Keratinocyte (primary cell): Measurements from ENCODE around the gene CBL. TPM values are rescaled to one million over a fixed set of nuclear protein-coding genes. Genes with fewer than 3 reads are reported as not detected.

Experiments
- DNase-seq: peaks from one replicate; pipeline ENCODE4 v3.0.0-alpha.2; 2011; ENCODE audit warnings: low read depth, missing footprints, low spot score
- FAIRE-seq: peaks from 2 replicates; lab custom pipeline; 2011; peaks lifted over from hg19 to GRCh38; lab: Jason Lieb, UNC
- H2AFZ ChIP-seq: 2 replicates; pipeline ENCODE4 v1.6.0; 2012; ENCODE audit warnings: low read length, control low read depth, inconsistent platforms; ENCODE audit not compliant: control insufficient read depth
- H3K27ac ChIP-seq: 2 replicates; pipeline ENCODE4 v1.5.1; 2011; ENCODE audit warnings: low read length; ENCODE audit not compliant: control insufficient read depth, insufficient read depth
- H3K27me3 ChIP-seq: 3 replicates; pipeline ENCODE4 v1.6.0; 2011; ENCODE audit warnings: low read length; ENCODE audit not compliant: control insufficient read depth, insufficient read depth; ENCODE audit errors: extremely low read depth
- H3K36me3 ChIP-seq, 2 experiments: 2 replicates in 1 of 2; 3 replicates in 1 of 2; pipeline ENCODE4 v1.5.1; 2011; ENCODE audit warnings: low read length in 2 of 2, mild to moderate bottlenecking in 1 of 2; ENCODE audit not compliant: control insufficient read depth in 2 of 2, insufficient read depth in 2 of 2; ENCODE audit errors: extremely low read depth in 1 of 2
- H3K4me1 ChIP-seq: 3 replicates; pipeline ENCODE4 v1.5.1; 2011; ENCODE audit warnings: low read length; ENCODE audit not compliant: control insufficient read depth, insufficient read depth; ENCODE audit errors: extremely low read depth
- H3K4me2 ChIP-seq: 3 replicates; pipeline ENCODE4 v1.6.0; 2011; ENCODE audit warnings: low read depth, low read length; ENCODE audit not compliant: control insufficient read depth, insufficient read depth; ENCODE audit errors: extremely low read depth
- H3K4me3 ChIP-seq, 3 experiments: fragments of 200-600 bp in 1 of 3; sonication (generic) in 1 of 3; 2 replicates in 2 of 3; 3 replicates in 1 of 3; pipeline ENCODE4 v1.5.1; 2011 to 2016; ENCODE audit warnings: low read length in 3 of 3, mild to moderate bottlenecking in 3 of 3, control low read depth in 2 of 3, inconsistent platforms in 1 of 3, low read depth in 1 of 3, mixed read lengths in 1 of 3, mixed run types in 1 of 3, moderate library complexity in 1 of 3; ENCODE audit not compliant: control insufficient read depth in 2 of 3, insufficient read depth in 2 of 3; ENCODE audit errors: extremely low read depth in 1 of 3
- H3K79me2 ChIP-seq: 2 replicates; pipeline ENCODE4 v1.6.0; 2012; ENCODE audit warnings: low read length; ENCODE audit not compliant: control insufficient read depth, insufficient read depth
- H3K9ac ChIP-seq: 3 replicates; pipeline ENCODE4 v1.6.0; 2011; ENCODE audit warnings: low read length; ENCODE audit not compliant: control insufficient read depth, insufficient read depth; ENCODE audit errors: extremely low read depth
- H3K9me1 ChIP-seq: 3 replicates; pipeline ENCODE4 v1.6.0; 2011; ENCODE audit warnings: low read length; ENCODE audit not compliant: control insufficient read depth, insufficient read depth; ENCODE audit errors: extremely low read depth
- H3K9me3 ChIP-seq: 2 replicates; pipeline ENCODE4 v1.5.1; 2012; ENCODE audit warnings: low read depth, low read length; ENCODE audit not compliant: control insufficient read depth
- H4K20me1 ChIP-seq: 3 replicates; pipeline ENCODE4 v1.6.0; 2011; ENCODE audit warnings: low read length; ENCODE audit not compliant: control insufficient read depth, insufficient read depth; ENCODE audit errors: extremely low read depth
- CTCF ChIP-seq, 3 experiments: IDR thresholded peaks in 1 of 3; conservative IDR thresholded peaks in 1 of 3; optimal IDR thresholded peaks in 1 of 3; 2 replicates in 2 of 3; 3 replicates in 1 of 3; pipeline versions ENCODE3 to v1.5.1; 2011; ENCODE audit warnings: low read length in 3 of 3, mild to moderate bottlenecking in 3 of 3, moderate library complexity in 2 of 3, control low read depth in 1 of 3, inconsistent platforms in 1 of 3; ENCODE audit not compliant: insufficient read depth in 2 of 3; ENCODE audit errors: extremely low read depth in 1 of 3
- EZH2 ChIP-seq: IDR thresholded peaks from one replicate; pipeline ENCODE4 v1.6.1; 2012; ENCODE audit warnings: inconsistent platforms, mild to moderate bottlenecking, low read length, moderate library complexity
- dilution Hi-C: fragments of 300-500 bp; cut with MboI; formaldehyde crosslinking; loops from one replicate; pipeline ENCODE4 v1.7.0; 2020; ENCODE audit warnings: low sequenced_read_pairs; ENCODE audit not compliant: extremely low pct_ligation_motif_present
- polyA plus RNA-seq, 5 experiments: library from polyadenylated mRNA; depleted of rRNA in 3 of 5; stranded (reverse) in 3 of 5; stranded (forward) in 1 of 5; unstranded in 1 of 5; fragments of >200 nt; gene quantifications; 1 replicate in 1 of 5; 2 replicates in 3 of 5; 3 replicates in 1 of 5; pipeline versions ENCODE4 v1.2.1 to v1.2.3, GENCODE V29; 2011 to 2012; ENCODE audit warnings: missing spikeins in 2 of 5, low read depth in 1 of 5, low replicate concordance in 1 of 5

Gene CBL
- polyA plus RNA-seq, 1 donor (not counting 4 experiments of a cell fraction or from before 2014, with no cell fraction given) = 14.1 TPM

GRCh38 chr11:119173453-119173852, 32.7 kb upstream of the CBL start:
- Histone ChIP-seq H3K79me2 (no peaks in the 10 kb centered on the region), H3K9me3 (no peaks in the 10 kb centered on the region), H3K9ac (no peak overlapping the region), H3K4me2 (no peak overlapping the region), H3K4me3 (no peak overlapping the region), H3K27me3 (no peaks in the 10 kb centered on the region), H3K4me1 (peaks cover 10% of the 10 kb centered on the region), H2AFZ (no peak overlapping the region), H4K20me1 (no peaks in the 10 kb centered on the region), H3K36me3 (peaks cover 0 to 10% of the 10 kb centered on the region in 2 experiments), H3K9me1 (no peaks in the 10 kb centered on the region), H3K27ac (no peak overlapping the region)
- DNase-seq (no peak), FAIRE-seq (no peak)
- no peak for TF ChIP-seq CTCF (optimal IDR thresholded peaks at IDR 0.05 in 1 of 3, IDR thresholded peaks at IDR 0.05 in 1 of 3, conservative IDR thresholded peaks at IDR 0.05 in 1 of 3; ENCODE audit: extremely low read depth in 1 of 3, insufficient read depth in 2 of 3, low read length in 3 of 3)
- TF ChIP-seq EZH2 = no peak
- dilution Hi-C loops = no loop called here

- FAIRE-seq (no peak), DNase-seq (no peak)
These were observed 30.6 kb upstream of the CBL start for GRCh38 chr11:119175493-119176077.

More at GRCh38 chr11:119175493-119176077, 30.6 kb upstream of the CBL start:
- Histone ChIP-seq H2AFZ (no peak overlapping the region), H3K27me3 (no peaks in the 10 kb centered on the region), H3K4me2 (no peak overlapping the region), H3K36me3 (peaks cover 0 to 10% of the 10 kb centered on the region in 2 experiments), H3K9ac (no peak overlapping the region), H3K9me3 (no peaks in the 10 kb centered on the region), H3K4me3 (no peak overlapping the region), H3K79me2 (no peaks in the 10 kb centered on the region), H3K27ac (no peak overlapping the region), H3K9me1 (no peaks in the 10 kb centered on the region), H3K4me1 (peaks cover 5% of the 10 kb centered on the region), H4K20me1 (no peaks in the 10 kb centered on the region)
- dilution Hi-C loops = no loop called here
- TF ChIP-seq EZH2 = no peak
- TF ChIP-seq CTCF (optimal IDR thresholded peaks at IDR 0.05 in 1 of 3, IDR thresholded peaks at IDR 0.05 in 1 of 3, conservative IDR thresholded peaks at IDR 0.05 in 1 of 3; ENCODE audit: extremely low read depth in 1 of 3, insufficient read depth in 2 of 3, low read length in 3 of 3) = no peak
